Measurements from ENCODE around the gene PIH1D1. TPM values are rescaled to one million over a fixed set of nuclear protein-coding genes. Genes with fewer than 3 reads are reported as not detected.

Gene PIH1D1
- total and polyA plus RNA-seq, 12 donors, result 26.6 to 131 (median 83.6) TPM

DNA sequence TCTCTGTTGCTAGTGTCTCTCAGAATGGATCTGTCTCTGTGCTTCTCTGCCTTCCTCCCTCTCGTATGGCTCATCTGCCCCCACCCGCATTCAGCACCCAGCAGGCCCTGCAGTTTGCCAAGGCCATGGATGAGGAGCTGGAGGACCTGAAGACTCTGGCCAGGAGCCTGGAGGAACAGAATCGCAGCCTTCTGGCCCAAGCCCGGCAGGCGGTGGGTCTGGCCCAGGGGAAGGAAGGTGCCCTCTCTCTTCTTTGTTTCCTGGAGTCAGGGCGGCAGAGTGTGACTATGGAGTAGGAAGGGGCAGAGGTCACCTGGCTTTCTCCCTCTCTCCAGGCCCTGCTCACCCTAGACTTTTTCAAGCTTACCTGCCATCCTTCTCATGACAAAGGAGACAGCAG is 52.7 kb downstream of the PIH1D1 start:
- H3K4me1 ChIP-seq (replicated peaks in 1 of 2), result no peaks in the 10 kb centered on the region
- 73 to 93% (median 79%) methylated on average over 4 to 6 of the region's 6 CpGs for WGBS, 4 donors
- DNase-seq, result no peak
- TF ChIP-seq POLR2A (IDR thresholded peaks at IDR 0.05), result no peak
- TF ChIP-seq, protein P1, sequence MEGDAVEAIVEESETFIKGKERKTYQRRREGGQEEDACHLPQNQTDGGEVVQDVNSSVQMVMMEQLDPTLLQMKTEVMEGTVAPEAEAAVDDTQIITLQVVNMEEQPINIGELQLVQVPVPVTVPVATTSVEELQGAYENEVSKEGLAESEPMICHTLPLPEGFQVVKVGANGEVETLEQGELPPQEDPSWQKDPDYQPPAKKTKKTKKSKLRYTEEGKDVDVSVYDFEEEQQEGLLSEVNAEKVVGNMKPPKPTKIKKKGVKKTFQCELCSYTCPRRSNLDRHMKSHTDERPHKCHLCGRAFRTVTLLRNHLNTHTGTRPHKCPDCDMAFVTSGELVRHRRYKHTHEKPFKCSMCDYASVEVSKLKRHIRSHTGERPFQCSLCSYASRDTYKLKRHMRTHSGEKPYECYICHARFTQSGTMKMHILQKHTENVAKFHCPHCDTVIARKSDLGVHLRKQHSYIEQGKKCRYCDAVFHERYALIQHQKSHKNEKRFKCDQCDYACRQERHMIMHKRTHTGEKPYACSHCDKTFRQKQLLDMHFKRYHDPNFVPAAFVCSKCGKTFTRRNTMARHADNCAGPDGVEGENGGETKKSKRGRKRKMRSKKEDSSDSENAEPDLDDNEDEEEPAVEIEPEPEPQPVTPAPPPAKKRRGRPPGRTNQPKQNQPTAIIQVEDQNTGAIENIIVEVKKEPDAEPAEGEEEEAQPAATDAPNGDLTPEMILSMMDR (IDR thresholded peaks at IDR 0.05), result no peak
- H3K27ac ChIP-seq, result no peak overlapping the region
- H3K9me3 ChIP-seq (replicated peaks in 1 of 3), result no peaks in the 10 kb centered on the region
- intact Hi-C loops (cut with DNase I), result no loop called here
- H3K4me3 ChIP-seq, result no peak overlapping the region
- peaks cover 2% of the 10 kb centered on the region for H3K27me3 ChIP-seq
- no peaks in the 10 kb centered on the region for H3K36me3 ChIP-seq (replicated peaks in 1 of 2)

DNA sequence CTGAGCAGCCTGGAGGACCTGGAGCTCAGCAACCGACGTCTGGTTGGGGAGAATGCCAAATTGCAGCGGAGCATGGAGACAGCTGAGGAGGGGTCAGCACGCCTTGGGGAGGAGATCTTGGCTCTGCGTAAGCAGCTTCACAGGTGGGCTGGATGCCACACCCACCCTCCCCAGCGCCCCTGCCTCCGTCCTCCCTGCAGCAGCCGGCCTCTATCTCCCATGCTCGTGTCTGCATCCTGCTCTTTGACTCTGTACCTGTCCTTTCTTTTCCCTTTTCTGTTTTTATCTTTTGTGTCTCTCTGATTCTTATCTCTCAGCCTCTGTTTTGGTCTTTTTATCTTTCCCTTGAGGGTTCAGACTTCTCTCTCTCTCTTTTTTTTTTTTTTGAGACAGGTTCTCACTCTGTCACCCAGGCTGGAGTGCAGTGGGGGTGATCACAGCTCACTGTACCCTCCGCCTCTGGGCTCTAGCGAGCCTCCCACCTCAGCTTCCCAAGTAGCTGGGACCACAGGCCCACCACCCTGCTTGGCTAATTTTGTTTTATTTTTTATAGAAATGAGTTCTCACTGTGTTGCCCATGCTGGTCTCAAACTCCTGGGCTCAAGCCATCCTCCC is 53.5 kb downstream of the PIH1D1 start:
- Histone ChIP-seq H3K4me3 (no peak overlapping the region), H3K9me3 (replicated peaks in 1 of 3) (no peaks in the 10 kb centered on the region), H3K27ac (no peak overlapping the region), H3K36me3 (replicated peaks in 1 of 2) (no peaks in the 10 kb centered on the region), H3K4me1 (replicated peaks in 1 of 2) (no peaks in the 10 kb centered on the region), H3K27me3 (peaks cover 2% of the 10 kb centered on the region)
- 65 to 89% (median 77%) methylated on average over 9 to 11 of the region's 11 CpGs for WGBS, 4 donors
- TF ChIP-seq, protein P1 (IDR thresholded peaks at IDR 0.05), result no peak
- TF ChIP-seq POLR2A (IDR thresholded peaks at IDR 0.05), result no peak
- DNase-seq, result no peak
- intact Hi-C loops (cut with DNase I), result no loop called here

DNA sequence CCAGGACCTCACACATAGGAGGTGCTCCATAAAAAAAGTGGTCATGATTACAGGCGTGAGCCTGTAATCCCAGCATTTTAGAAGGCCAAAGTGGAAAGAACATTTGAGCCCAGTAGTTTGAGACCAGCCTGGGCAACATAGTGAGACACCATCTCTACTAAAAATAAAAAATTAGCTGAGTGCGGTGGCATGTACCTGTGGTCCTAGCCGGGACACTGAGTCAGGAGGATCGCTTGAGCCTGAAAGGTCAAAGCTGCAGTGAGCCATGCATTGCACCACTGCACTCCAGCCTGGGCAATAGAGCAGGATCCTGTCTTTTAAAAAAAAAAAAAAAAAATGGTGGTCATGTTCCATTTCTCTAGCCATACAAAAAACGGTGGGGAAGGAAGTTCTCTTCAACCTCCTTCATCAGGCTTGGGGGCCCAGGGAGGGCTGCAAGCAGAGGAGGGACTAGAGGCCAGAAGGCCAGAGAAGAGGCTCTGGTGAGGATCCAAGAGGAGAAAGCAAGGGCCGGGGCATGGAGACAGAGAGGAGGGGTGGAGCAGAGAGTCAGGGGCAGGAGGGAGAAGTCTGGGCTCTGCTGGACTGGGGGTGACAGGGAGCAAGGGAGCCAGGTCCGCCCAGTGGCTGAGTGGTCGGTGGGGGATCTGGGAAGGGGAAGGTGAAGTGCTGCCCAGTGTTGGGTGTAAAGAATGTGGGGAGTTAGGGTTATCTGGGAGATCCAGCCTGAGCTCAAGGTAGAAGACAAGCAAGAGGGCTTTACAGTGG is 54.7 kb downstream of the PIH1D1 start:
- Histone ChIP-seq H3K4me1 (replicated peaks in 1 of 2) (no peaks in the 10 kb centered on the region), H3K27ac (no peak overlapping the region), H3K27me3 (peaks cover 2% of the 10 kb centered on the region), H3K9me3 (replicated peaks in 1 of 3) (no peaks in the 10 kb centered on the region), H3K4me3 (no peak overlapping the region), H3K36me3 (replicated peaks in 1 of 2) (no peaks in the 10 kb centered on the region)
- DNase-seq, result no peak
- TF ChIP-seq POLR2A (IDR thresholded peaks at IDR 0.05), result no peak
- TF ChIP-seq, protein P1 (IDR thresholded peaks at IDR 0.05), result no peak
- 71 to 78% (median 77%) methylated on average over 8 of the region's 8 CpGs for WGBS, 4 donors
- intact Hi-C loops (cut with DNase I), result no loop called here

MicroRNA genes within 50 kb of the gene (microRNA counts, 767-probe panel; counts per million panel counts)
- 5,337 to 5,755 counts per million in 2 donors for microRNA hsa-miR-150-5p

Small RNA genes lying within 50 kb of the gene (microRNA-seq; reads per million reads assigned to microRNA genes)
- gene MIR150, result 244 to 1,378 (median 433) reads per million in 3 donors

Small RNA genes lying within 50 kb of the gene (small RNA-seq; reads per million reads assigned to genes)
- gene MIR150, result 6.0 to 6.3 reads per million in 2 donors
- 0 reads per million in 2 donors for gene SNORD32A
- gene SNORD33, result 0 reads per million in 2 donors
- gene SNORD34, result 0 reads per million in 2 donors
- gene SNORD35A, result 0 reads per million in 2 donors
- 0 reads per million in 2 donors for gene SNORD35B

Other genes with a start within 250 kb of the PIH1D1 start
- 1 to 10 TPM in 3 of 9 donors, under 1 TPM in 5, not detected in 1; 0.17 to 1.7 (median 0.71) TPM for gene SLC6A16, start 126.6 kb downstream of the PIH1D1 start, total RNA-seq
- gene SLC6A16, start 126.6 kb downstream of the PIH1D1 start, polyA plus RNA-seq, result 1 to 10 TPM; 1.1 to 3.5 (median 2.6) TPM
- 10 to 100 TPM in 8 of 9 donors, under 1 TPM in 1; 0.61 to 26.1 (median 15.8) TPM for gene CD37, start 116.4 kb downstream of the PIH1D1 start, total RNA-seq
- gene CD37, start 116.4 kb downstream of the PIH1D1 start, polyA plus RNA-seq, result 10 to 100 TPM in 1 of 3 donors, 1 to 10 TPM in 2; 5.4 to 27.1 (median 8.9) TPM
- 10 to 100 TPM in 8 of 9 donors, 1 to 10 TPM in 1; 5.4 to 42.8 (median 26.0) TPM for gene TEAD2, start 89.4 kb downstream of the PIH1D1 start, total RNA-seq
- gene TEAD2, start 89.4 kb downstream of the PIH1D1 start, polyA plus RNA-seq, result 10 to 100 TPM; 11.3 to 31.1 (median 28.7) TPM
- gene DKKL1, start 87.9 kb downstream of the PIH1D1 start, total RNA-seq, result under 1 TPM in 4 of 9 donors, not detected in 5; 0.28 to 0.50 (median 0.43) TPM
- gene DKKL1, start 87.9 kb downstream of the PIH1D1 start, polyA plus RNA-seq, result under 1 TPM in 2 of 3 donors, not detected in 1; 0.44 to 0.56 TPM
- gene KASH5, start 63.6 kb downstream of the PIH1D1 start, total RNA-seq, result under 1 TPM in 2 of 9 donors, not detected in 7; 0.74 to 0.97 TPM
- gene KASH5, start 63.6 kb downstream of the PIH1D1 start, polyA plus RNA-seq, result not detected
- gene PTH2, start 28.4 kb downstream of the PIH1D1 start, total RNA-seq, result not detected
- gene PTH2, start 28.4 kb downstream of the PIH1D1 start, polyA plus RNA-seq, result not detected
- gene GFY, start 26.4 kb downstream of the PIH1D1 start, total RNA-seq, result not detected
- not detected for gene GFY, start 26.4 kb downstream of the PIH1D1 start, polyA plus RNA-seq
- 1 to 10 TPM in 5 of 9 donors, under 1 TPM in 4; 0.06 to 9.6 (median 1.3) TPM for gene SLC17A7, start 10.3 kb downstream of the PIH1D1 start, total RNA-seq
- gene SLC17A7, start 10.3 kb downstream of the PIH1D1 start, polyA plus RNA-seq, result 1 to 10 TPM in 2 of 3 donors, under 1 TPM in 1; 0.18 to 1.9 (median 1.0) TPM
- 10 to 100 TPM; 15.1 to 47.8 (median 29.1) TPM for gene ALDH16A1, start 1.4 kb upstream of the PIH1D1 start, total RNA-seq
- 10 to 100 TPM in 2 of 3 donors, 1 to 10 TPM in 1; 3.6 to 95.5 (median 86.7) TPM for gene ALDH16A1, start 1.4 kb upstream of the PIH1D1 start, polyA plus RNA-seq
- gene FLT3LG, start 22.4 kb upstream of the PIH1D1 start, total RNA-seq, result 10 to 100 TPM in 3 of 9 donors, 1 to 10 TPM in 6; 1.2 to 10.6 (median 8.4) TPM
- gene FLT3LG, start 22.4 kb upstream of the PIH1D1 start, polyA plus RNA-seq, result 10 to 100 TPM in 2 of 3 donors, 1 to 10 TPM in 1; 1.8 to 33.8 (median 24.7) TPM
- gene RPL13A, start 35.8 kb upstream of the PIH1D1 start, total RNA-seq, result 1,000 to 10,000 TPM; 2,402 to 3,504 (median 2,570) TPM
- gene RPL13A, start 35.8 kb upstream of the PIH1D1 start, polyA plus RNA-seq, result 1,000 to 10,000 TPM; 1,750 to 2,828 (median 2,567) TPM
- gene RPS11, start 44.6 kb upstream of the PIH1D1 start, total RNA-seq, result 1,000 to 10,000 TPM; 1,528 to 3,971 (median 2,257) TPM
- 1,000 to 10,000 TPM; 2,684 to 4,591 (median 2,733) TPM for gene RPS11, start 44.6 kb upstream of the PIH1D1 start, polyA plus RNA-seq
- 100 to 1,000 TPM; 101 to 505 (median 351) TPM for gene FCGRT, start 60.8 kb upstream of the PIH1D1 start, total RNA-seq
- gene FCGRT, start 60.8 kb upstream of the PIH1D1 start, polyA plus RNA-seq, result 100 to 1,000 TPM in 2 of 3 donors, 10 to 100 TPM in 1; 90.2 to 253 (median 218) TPM
- gene RCN3, start 76.2 kb upstream of the PIH1D1 start, total RNA-seq, result 10 to 100 TPM in 8 of 9 donors, 1 to 10 TPM in 1; 8.0 to 56.4 (median 33.1) TPM
- 100 to 1,000 TPM in 2 of 3 donors, 1 to 10 TPM in 1; 9.3 to 232 (median 120) TPM for gene RCN3, start 76.2 kb upstream of the PIH1D1 start, polyA plus RNA-seq
- 10 to 100 TPM; 53.3 to 98.2 (median 63.8) TPM for gene NOSIP, start 128.7 kb upstream of the PIH1D1 start, total RNA-seq
- 100 to 1,000 TPM in 2 of 3 donors, 10 to 100 TPM in 1; 35.0 to 159 (median 145) TPM for gene NOSIP, start 128.7 kb upstream of the PIH1D1 start, polyA plus RNA-seq
- gene PRRG2, start 129.5 kb upstream of the PIH1D1 start, total RNA-seq, result 1 to 10 TPM in 2 of 9 donors, under 1 TPM in 5, not detected in 2; 0.28 to 1.2 (median 0.87) TPM
- gene PRRG2, start 129.5 kb upstream of the PIH1D1 start, polyA plus RNA-seq, result 1 to 10 TPM in 1 of 3 donors, under 1 TPM in 2; 0.33 to 1.2 (median 0.71) TPM
- 10 to 100 TPM in 8 of 9 donors, 1 to 10 TPM in 1; 2.9 to 39.3 (median 17.6) TPM for gene PRR12, start 139.4 kb upstream of the PIH1D1 start, total RNA-seq
- 10 to 100 TPM in 1 of 3 donors, 1 to 10 TPM in 2; 4.2 to 49.8 (median 9.5) TPM for gene PRR12, start 139.4 kb upstream of the PIH1D1 start, polyA plus RNA-seq
- gene RRAS, start 188.3 kb upstream of the PIH1D1 start, total RNA-seq, result 10 to 100 TPM in 8 of 9 donors, 1 to 10 TPM in 1; 6.8 to 77.9 (median 37.4) TPM
- gene RRAS, start 188.3 kb upstream of the PIH1D1 start, polyA plus RNA-seq, result 100 to 1,000 TPM in 2 of 3 donors, 10 to 100 TPM in 1; 21.9 to 180 (median 167) TPM
- gene SCAF1, start 190.4 kb upstream of the PIH1D1 start, total RNA-seq, result 10 to 100 TPM in 8 of 9 donors, 1 to 10 TPM in 1; 4.2 to 81.3 (median 45.8) TPM
- 10 to 100 TPM in 2 of 3 donors, 1 to 10 TPM in 1; 7.9 to 67.7 (median 27.1) TPM for gene SCAF1, start 190.4 kb upstream of the PIH1D1 start, polyA plus RNA-seq
- gene IRF3, start 214.0 kb upstream of the PIH1D1 start, total RNA-seq, result 100 to 1,000 TPM in 2 of 9 donors, 10 to 100 TPM in 7; 33.7 to 108 (median 64.1) TPM
- 100 to 1,000 TPM in 2 of 3 donors, 10 to 100 TPM in 1; 23.2 to 328 (median 159) TPM for gene IRF3, start 214.0 kb upstream of the PIH1D1 start, polyA plus RNA-seq
- gene BCL2L12, start 214.1 kb upstream of the PIH1D1 start, total RNA-seq, result 10 to 100 TPM in 4 of 9 donors, 1 to 10 TPM in 5; 3.3 to 16.3 (median 9.7) TPM
- 10 to 100 TPM in 2 of 3 donors, 1 to 10 TPM in 1; 3.5 to 15.4 (median 13.9) TPM for gene BCL2L12, start 214.1 kb upstream of the PIH1D1 start, polyA plus RNA-seq
- gene PRMT1, start 225.5 kb upstream of the PIH1D1 start, total RNA-seq, result 100 to 1,000 TPM in 8 of 9 donors, 10 to 100 TPM in 1; 80.4 to 262 (median 160) TPM
- gene PRMT1, start 225.5 kb upstream of the PIH1D1 start, polyA plus RNA-seq, result 100 to 1,000 TPM; 158 to 198 (median 179) TPM
- gene ADM5, start 237.8 kb upstream of the PIH1D1 start, total RNA-seq, result 1 to 10 TPM in 1 of 9 donors, under 1 TPM in 8; 0.18 to 1.2 (median 0.55) TPM
- gene ADM5, start 237.8 kb upstream of the PIH1D1 start, polyA plus RNA-seq, result 1 to 10 TPM in 2 of 3 donors, not detected in 1; 1.9 to 2.0 TPM
- 1 to 10 TPM in 8 of 9 donors, not detected in 1; 2.4 to 9.4 (median 4.6) TPM for gene CPT1C, start 239.3 kb upstream of the PIH1D1 start, total RNA-seq
- gene CPT1C, start 239.3 kb upstream of the PIH1D1 start, polyA plus RNA-seq, result 10 to 100 TPM in 2 of 3 donors, 1 to 10 TPM in 1; 5.8 to 55.7 (median 14.1) TPM